Upper lobe of left lung (tissue), 6 donors: ENCODE data around the gene SNX2. TPM values are rescaled to one million over a fixed set of nuclear protein-coding genes. Genes with fewer than 3 reads are reported as not detected.

Experiments used
- ATAC-seq, 2 donors: fragments of 200-7000 bp; cut with Tn5 transposase; one replicate each; pipeline ENCODE4 v1.9.1; 2022; ENCODE audit warnings: mild to moderate bottlenecking in 2 of 2, moderate library complexity in 2 of 2; ENCODE audit not compliant: low FRiP score in 2 of 2
- DNase-seq, 2 donors: peaks; one replicate each; pipeline ENCODE4 v3.0.0-alpha.2; 2019 to 2020
- H3K27ac ChIP-seq, 4 donors: fragments of 200-600 bp; sonication (generic); one replicate each; pipeline ENCODE4 v1.5.1; 2016 to 2019
- H3K27me3 ChIP-seq, 4 donors: fragments of 200-600 bp; sonication (generic); one replicate each; pipeline ENCODE4 v1.5.1; 2017 to 2019
- H3K36me3 ChIP-seq, 4 donors: fragments of 200-600 bp; sonication (generic); one replicate each; pipeline ENCODE4 v1.5.1; 2016 to 2019
- H3K4me1 ChIP-seq, 4 donors: fragments of 200-600 bp; sonication (generic); one replicate each; pipeline ENCODE4 v1.5.1; 2018 to 2019
- H3K4me3 ChIP-seq, 4 donors: fragments of 200-600 bp; sonication (generic); one replicate each; pipeline ENCODE4 v1.5.1; 2017 to 2019; ENCODE audit warnings: mild to moderate bottlenecking in 2 of 4, moderate library complexity in 1 of 4
- H3K9me3 ChIP-seq, 4 donors: fragments of 200-600 bp; sonication (generic); one replicate each; pipeline ENCODE4 v1.5.1; 2018 to 2019
- CTCF ChIP-seq, 6 experiments: fragments of 450-650 bp in 4 of 6; fragments of 200-600 bp in 2 of 6; sonication (generic) in 2 of 6; IDR thresholded peaks; one replicate each; pipeline ENCODE4 v1.5.1; 2016 to 2019; ENCODE audit warnings: antibody characterized with exemption in 6 of 6
- EP300 ChIP-seq, 4 donors: sonication (generic); formaldehyde crosslinking; IDR thresholded peaks; one replicate each; pipeline ENCODE4 v1.5.1; 2017; ENCODE audit warnings: antibody characterized with exemption in 4 of 4, control low read depth in 2 of 4
- POLR2A ChIP-seq, 4 donors: fragments of 450-650 bp; IDR thresholded peaks; one replicate each; pipeline ENCODE4 v1.5.1; 2016 to 2017; ENCODE audit warnings: antibody characterized with exemption in 4 of 4, mild to moderate bottlenecking in 2 of 4
- POLR2AphosphoS5 ChIP-seq, 2 donors: sonication (generic); formaldehyde crosslinking; IDR thresholded peaks; one replicate each; pipeline ENCODE4 v1.5.1; 2017; ENCODE audit warnings: antibody characterized with exemption in 2 of 2
- WGBS, 2 donors: methylation state at CpG; one replicate each; pipeline ENCODE4 v1.1.5; 2017 to 2018; 5-methylcytosine and 5-hydroxymethylcytosine counted together
- total RNA-seq, 6 donors: library from RNA; depleted of rRNA in 4 of 6; stranded (reverse); fragments of >200 nt in 4 of 6; gene quantifications; one replicate each; pipeline versions ENCODE4 v1.1.0 to v1.2.1, GENCODE V29; 2016 to 2021
- donor health status: DM: no; HTN: no; CAD: no; lungs with moderate emphysema.
- donor health status: DM: no; HTN: yes; CAD: no; lungs with severe emphysema.

Gene SNX2
- total RNA-seq, 6 donors from 2014 or later: 48.4 to 105 (median 93.3) TPM

- Histone ChIP-seq H3K4me3 (no peak overlapping the region), H3K27ac (no peak overlapping the region), H3K4me1 (no peaks in the 10 kb centered on the region), H3K9me3 (no peaks in the 10 kb centered on the region), H3K27me3 (no peaks in the 10 kb centered on the region), H3K36me3 (no peaks in the 10 kb centered on the region)
- DNase-seq (no peak), ATAC-seq (no peak)
- TF ChIP-seq EP300 (IDR thresholded peaks at IDR 0.05): no peak
- no peak for TF ChIP-seq POLR2A (IDR thresholded peaks at IDR 0.05)
- no peak for TF ChIP-seq CTCF (IDR thresholded peaks at IDR 0.05)
- no peak for TF ChIP-seq POLR2AphosphoS5 (IDR thresholded peaks at IDR 0.05)
Observed at GRCh38 chr5:122766130-122766529, 8.8 kb upstream of the SNX2 start.

- WGBS, 2 donors: 76 to 86% methylated on average over 3 of the region's 3 CpGs
- Histone ChIP-seq H3K27ac (no peak overlapping the region), H3K4me3 (no peak overlapping the region), H3K27me3 (no peaks in the 10 kb centered on the region), H3K4me1 (peaks cover 0 to 5% (median 1%) of the 10 kb centered on the region in 4 donors), H3K9me3 (no peaks in the 10 kb centered on the region), H3K36me3 (no peaks in the 10 kb centered on the region)
- TF ChIP-seq CTCF (IDR thresholded peaks at IDR 0.05) (no peak), POLR2A (IDR thresholded peaks at IDR 0.05) (no peak), EP300 (IDR thresholded peaks at IDR 0.05) (no peak), POLR2AphosphoS5 (IDR thresholded peaks at IDR 0.05) (no peak)
- DNase-seq (no peak), ATAC-seq (no peak)
Observed at GRCh38 chr5:122770477-122770876, 4.4 kb upstream of the SNX2 start.

GRCh38 chr5:122772446-122772845, 2.4 kb upstream of the SNX2 start:
- Histone ChIP-seq H3K27me3 (no peaks in the 10 kb centered on the region), H3K36me3 (no peaks in the 10 kb centered on the region), H3K9me3 (no peaks in the 10 kb centered on the region), H3K4me3 (no peak overlapping the region), H3K27ac (no peak overlapping the region), H3K4me1 (peaks cover 0 to 21% (median 14%) of the 10 kb centered on the region in 4 donors)
- ATAC-seq: no peak
- WGBS, 2 donors: 46 to 65% methylated on average over 1 of the region's 1 CpG
- no peak for TF ChIP-seq POLR2A (IDR thresholded peaks at IDR 0.05)
- no peak for TF ChIP-seq POLR2AphosphoS5 (IDR thresholded peaks at IDR 0.05)
- no peak for TF ChIP-seq EP300 (IDR thresholded peaks at IDR 0.05)
- TF ChIP-seq CTCF (IDR thresholded peaks at IDR 0.05): no peak
- no peak for DNase-seq

GRCh38 chr5:122773619-122774018, 1.3 kb upstream of the SNX2 start:
- Histone ChIP-seq H3K4me1 (peaks cover 0 to 29% (median 21%) of the 10 kb centered on the region in 4 donors), H3K4me3 (no peak overlapping the region), H3K27me3 (no peaks in the 10 kb centered on the region), H3K36me3 (no peaks in the 10 kb centered on the region), H3K9me3 (no peaks in the 10 kb centered on the region), H3K27ac (no peak overlapping the region)
- 42 to 55% methylated on average over 3 of the region's 3 CpGs for WGBS, 2 donors
- peak in 1 of 2 donors; percentile 23 for DNase-seq
- ATAC-seq: no peak
- no peak for TF ChIP-seq EP300 (IDR thresholded peaks at IDR 0.05)
- TF ChIP-seq POLR2AphosphoS5 (IDR thresholded peaks at IDR 0.05): no peak
- TF ChIP-seq CTCF (IDR thresholded peaks at IDR 0.05): no peak
- TF ChIP-seq POLR2A (IDR thresholded peaks at IDR 0.05): no peak

GRCh38 chr5:122774519-122774860, 390 bp upstream of the SNX2 start:
- H3K27ac ChIP-seq: peak overlapping the region; percentile 72 to 96 (median 88)
- no peaks in the 10 kb centered on the region for H3K9me3 ChIP-seq
- no peaks in the 10 kb centered on the region for H3K36me3 ChIP-seq
- 20 to 39% methylated on average over 5 to 8 of the region's 8 CpGs for WGBS, 2 donors
- H3K27me3 ChIP-seq: no peaks in the 10 kb centered on the region
- peak overlapping the region in 3 of 4 donors; percentile 65 to 76 (median 75) for H3K4me3 ChIP-seq
- H3K4me1 ChIP-seq: peaks cover 0 to 29% (median 21%) of the 10 kb centered on the region in 4 donors
- no peak for TF ChIP-seq CTCF (IDR thresholded peaks at IDR 0.05)
- no peak for TF ChIP-seq POLR2A (IDR thresholded peaks at IDR 0.05)
- TF ChIP-seq POLR2AphosphoS5 (IDR thresholded peaks at IDR 0.05): no peak
- no peak for TF ChIP-seq EP300 (IDR thresholded peaks at IDR 0.05)
- DNase-seq: no peak
- ATAC-seq: peak; percentile 12 to 38
